ENCODE results near the gene ADARB2.
"Not testable (repeated sequence)": the region's sequence is repeated elsewhere in the genome, so short reads cannot be mapped to it uniquely, and the experiment has no call there.

ADARB2 gene

GRCh38 chr10:1360558-1361164 is 376.7 kb downstream of the ADARB2 start:
- Histone ChIP-seq H3K4me1 (peaks cover 13% of the 10 kb centered on the region), H3K4me2 (no peak overlapping the region; the same call in 1 of the 2 replicates), H4K20me1 (no peaks in the 10 kb centered on the region), H3K9ac (no peak overlapping the region), H3K36me3 (no peaks in the 10 kb centered on the region), H3K9me3 (peaks cover 23% of the 10 kb centered on the region), H3K27me3 (no peaks in the 10 kb centered on the region), H3K27ac (no peak overlapping the region), H3K4me3 (no peak overlapping the region)
- TF ChIP-seq Cebpa-rat (IDR thresholded peaks at IDR 0.05): no peak

DNA sequence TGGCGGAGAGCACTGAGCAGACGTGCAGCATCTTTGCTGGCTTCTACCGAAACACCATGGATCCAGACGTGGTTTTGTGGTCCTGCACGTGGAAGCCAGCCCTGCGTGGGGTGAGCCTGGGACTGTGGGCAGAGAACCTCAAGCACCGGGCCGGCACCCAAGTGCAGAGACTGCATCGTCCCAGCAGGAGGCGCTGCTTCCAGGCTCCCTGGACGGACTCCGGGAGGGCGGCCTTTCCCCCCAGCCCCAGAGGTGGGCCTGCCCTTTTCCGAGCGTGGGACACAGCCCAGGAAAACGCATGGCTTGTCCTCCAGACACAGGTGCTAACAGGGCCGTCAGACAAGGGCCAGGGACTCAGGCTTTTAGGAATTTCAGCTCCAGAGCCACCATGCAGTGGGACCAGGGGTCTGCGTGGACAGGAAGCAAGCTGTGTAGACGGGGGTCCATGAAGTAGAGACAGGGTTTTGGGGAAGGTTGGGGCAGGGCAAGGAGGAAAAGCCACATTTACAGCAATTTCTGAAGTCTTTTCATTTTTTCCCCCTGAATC is 377.2 kb downstream of the ADARB2 start:
- H3K36me3 ChIP-seq: no peaks in the 10 kb centered on the region
- H3K4me3 ChIP-seq: no peak overlapping the region
- H3K27ac ChIP-seq: no peak overlapping the region
- peaks cover 23% of the 10 kb centered on the region for H3K9me3 ChIP-seq
- H3K4me2 ChIP-seq: peak overlapping the region; percentile 42
- H3K9ac ChIP-seq: no peak overlapping the region
- H3K4me1 ChIP-seq: peaks cover 13% of the 10 kb centered on the region
- no peaks in the 10 kb centered on the region for H4K20me1 ChIP-seq
- H3K27me3 ChIP-seq: no peaks in the 10 kb centered on the region
- no peak for TF ChIP-seq Cebpa-rat (IDR thresholded peaks at IDR 0.05)

- no peak overlapping the region for H3K4me3 ChIP-seq
- no peak overlapping the region for H3K9ac ChIP-seq
- H3K27ac ChIP-seq: no peak overlapping the region
Observed at GRCh38 chr10:1359626-1359955, 377.7 kb downstream of the ADARB2 start.

GRCh38 chr10:1358860-1359625 is 378.3 kb downstream of the ADARB2 start:
- no peak overlapping the region for H3K4me3 ChIP-seq
- TF ChIP-seq Cebpa-rat (IDR thresholded peaks at IDR 0.05): no peak
- H3K4me2 ChIP-seq: peak overlapping the region; percentile 42
- no peak overlapping the region for H3K9ac ChIP-seq
- H3K36me3 ChIP-seq: no peaks in the 10 kb centered on the region
- H3K9me3 ChIP-seq: peaks cover 19% of the 10 kb centered on the region
- peaks cover 13% of the 10 kb centered on the region for H3K4me1 ChIP-seq
- no peaks in the 10 kb centered on the region for H3K27me3 ChIP-seq
- no peaks in the 10 kb centered on the region for H4K20me1 ChIP-seq
- no peak overlapping the region for H3K27ac ChIP-seq

More at GRCh38 chr10:1359626-1359955, 377.7 kb downstream of the ADARB2 start:
- no peak for TF ChIP-seq Cebpa-rat (IDR thresholded peaks at IDR 0.05)
- H3K4me1 ChIP-seq: peaks cover 13% of the 10 kb centered on the region
- H3K36me3 ChIP-seq: no peaks in the 10 kb centered on the region
- H3K9me3 ChIP-seq: peaks cover 23% of the 10 kb centered on the region
- no peaks in the 10 kb centered on the region for H3K27me3 ChIP-seq
- H3K4me2 ChIP-seq: peak overlapping the region; percentile 42
- H4K20me1 ChIP-seq: no peaks in the 10 kb centered on the region

GRCh38 chr10:1358147-1358546 is 379.2 kb downstream of the ADARB2 start:
- Histone ChIP-seq H3K9me3 (peaks cover 10% of the 10 kb centered on the region), H3K4me1 (peaks cover 13% of the 10 kb centered on the region), H3K4me2 (no peak overlapping the region), H3K27me3 (no peaks in the 10 kb centered on the region), H3K36me3 (no peaks in the 10 kb centered on the region), H3K9ac (no peak overlapping the region), H4K20me1 (no peaks in the 10 kb centered on the region), H3K27ac (no peak overlapping the region), H3K4me3 (no peak overlapping the region)
- no peak for TF ChIP-seq Cebpa-rat (IDR thresholded peaks at IDR 0.05)

GRCh38 chr10:1356349-1356748 is 381.0 kb downstream of the ADARB2 start:
- Histone ChIP-seq H3K4me3 (no peak overlapping the region), H3K9ac (no peak overlapping the region), H3K9me3 (no peaks in the 10 kb centered on the region), H3K27ac (no peak overlapping the region), H4K20me1 (no peaks in the 10 kb centered on the region), H3K27me3 (no peaks in the 10 kb centered on the region), H3K4me1 (peaks cover 13% of the 10 kb centered on the region), H3K4me2 (no peak overlapping the region), H3K36me3 (no peaks in the 10 kb centered on the region)
- TF ChIP-seq Cebpa-rat (IDR thresholded peaks at IDR 0.05): no peak

- H3K4me1 ChIP-seq: peaks cover 11% of the 10 kb centered on the region
- no peak overlapping the region for H3K27ac ChIP-seq
- H4K20me1 ChIP-seq: no peaks in the 10 kb centered on the region
- no peak overlapping the region for H3K9ac ChIP-seq
- no peak overlapping the region for H3K4me3 ChIP-seq
- TF ChIP-seq Cebpa-rat (IDR thresholded peaks at IDR 0.05): no peak
- H3K4me2 ChIP-seq: no peak overlapping the region
- no peaks in the 10 kb centered on the region for H3K36me3 ChIP-seq
- no peaks in the 10 kb centered on the region for H3K9me3 ChIP-seq
- H3K27me3 ChIP-seq: no peaks in the 10 kb centered on the region
Observed at GRCh38 chr10:1354809-1355710, 382.3 kb downstream of the ADARB2 start.

- H3K27me3 ChIP-seq, H3K36me3 ChIP-seq, H3K4me2 ChIP-seq, H3K4me3 ChIP-seq, H3K9me3 ChIP-seq, H3K9ac ChIP-seq, H3K27ac ChIP-seq: not testable (repeated sequence)
- Histone ChIP-seq H3K4me1 (peaks cover 20% of the 10 kb centered on the region), H4K20me1 (peaks cover 16% of the 10 kb centered on the region)
Observed at GRCh38 chr10:1352296-1352695, 385.0 kb downstream of the ADARB2 start.

DNA sequence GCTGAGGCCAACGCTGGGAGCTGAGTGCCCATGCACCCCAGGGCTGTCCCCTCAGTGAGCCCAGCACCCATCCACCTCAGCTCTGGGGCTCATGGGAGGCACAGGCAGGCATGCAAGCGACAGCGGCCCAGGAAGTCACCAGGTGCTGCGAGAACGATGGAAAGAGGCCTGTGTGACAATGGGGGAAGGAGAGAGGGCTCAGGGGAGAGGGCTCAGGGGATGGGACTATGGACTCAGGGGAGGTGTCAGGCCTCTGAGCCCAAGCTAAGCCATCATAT is 388.6 kb downstream of the ADARB2 start:
- H3K4me1 ChIP-seq: peaks cover 20% of the 10 kb centered on the region
- peaks cover 44% of the 10 kb centered on the region for H4K20me1 ChIP-seq
- H3K27ac ChIP-seq: no peak overlapping the region
- H3K4me2 ChIP-seq: peak overlapping the region; percentile 80
- no peaks in the 10 kb centered on the region for H3K27me3 ChIP-seq
- H3K9ac ChIP-seq: no peak overlapping the region
- H3K4me3 ChIP-seq: no peak overlapping the region
- no peaks in the 10 kb centered on the region for H3K9me3 ChIP-seq
- no peaks in the 10 kb centered on the region for H3K36me3 ChIP-seq
- no peak for TF ChIP-seq Cebpa-rat (IDR thresholded peaks at IDR 0.05)

Measured in BLaER1 (cell line).